Measurements from ENCODE around the gene ARHGEF7.
"Not testable (repeated sequence)": the region's sequence is repeated elsewhere in the genome, so short reads cannot be mapped to it uniquely, and the experiment has no call there.

Gene ARHGEF7

GRCh38 chr13:111257899-111258298, 142.8 kb downstream of the ARHGEF7 start:
- DNase-seq, result not testable (repeated sequence)

GRCh38 chr13:111258637-111259036, 143.5 kb downstream of the ARHGEF7 start:
- DNase-seq, result no peak

GRCh38 chr13:111259058-111259457, 143.9 kb downstream of the ARHGEF7 start:
- no peak for DNase-seq

GRCh38 chr13:111261326-111261725, 146.2 kb downstream of the ARHGEF7 start:
- DNase-seq, result no peak

- DNase-seq, result no peak
Observed at GRCh38 chr13:111262281-111262680, 147.2 kb downstream of the ARHGEF7 start.

GRCh38 chr13:111262715-111263114, 147.6 kb downstream of the ARHGEF7 start:
- no peak for DNase-seq

- no peak for DNase-seq
Observed at GRCh38 chr13:111263566-111263965, 148.5 kb downstream of the ARHGEF7 start.

- no peak for DNase-seq
Observed at GRCh38 chr13:111265006-111265700, 150.0 kb downstream of the ARHGEF7 start.

GRCh38 chr13:111265701-111266035, 150.6 kb downstream of the ARHGEF7 start:
- DNase-seq, result no peak

GRCh38 chr13:111267205-111267604, 152.1 kb downstream of the ARHGEF7 start:
- no peak for DNase-seq

GRCh38 chr13:111267784-111268183, 152.7 kb downstream of the ARHGEF7 start:
- DNase-seq, result no peak

GRCh38 chr13:111269508-111269907, 154.4 kb downstream of the ARHGEF7 start:
- DNase-seq, result no peak

GRCh38 chr13:111270126-111270525, 155.0 kb downstream of the ARHGEF7 start:
- DNase-seq, result no peak

- DNase-seq, result no peak
Observed at GRCh38 chr13:111270765-111271698, 155.9 kb downstream of the ARHGEF7 start.

- no peak for DNase-seq
Observed at GRCh38 chr13:111272117-111272516, 157.0 kb downstream of the ARHGEF7 start.

- no peak for DNase-seq
Observed at GRCh38 chr13:111275382-111275781, 160.3 kb downstream of the ARHGEF7 start.

- DNase-seq, result no peak
Observed at GRCh38 chr13:111275995-111276618, 161.0 kb downstream of the ARHGEF7 start.

GRCh38 chr13:111278258-111278657, 163.1 kb downstream of the ARHGEF7 start:
- DNase-seq, result no peak

GRCh38 chr13:111278743-111279652, 163.9 kb downstream of the ARHGEF7 start:
- DNase-seq, result no peak

GRCh38 chr13:111280226-111280625, 165.1 kb downstream of the ARHGEF7 start:
- no peak for DNase-seq

- DNase-seq, result no peak
Observed at GRCh38 chr13:111280681-111281585, 165.8 kb downstream of the ARHGEF7 start.

Measured in effector CD8-positive, alpha-beta T cell (primary cell).